Ovary (tissue), 3 donors: ENCODE data around the gene CEACAM7.

Source experiments
- CTCF ChIP-seq, 3 donors: fragments of 450-650 bp in 2 of 3; fragments of 200-600 bp in 1 of 3; IDR thresholded peaks; one replicate each; pipeline versions ENCODE4 v1.5.1 to v1.8.0; 2016 to 2022; ENCODE audit warnings: antibody characterized with exemption in 3 of 3, mild to moderate bottlenecking in 1 of 3
- EP300 ChIP-seq: sonication (generic); formaldehyde crosslinking; IDR thresholded peaks from one replicate; pipeline ENCODE4 v1.6.1; 2017; ENCODE audit warnings: antibody characterized with exemption
- POLR2A ChIP-seq: fragments of 450-650 bp; IDR thresholded peaks from one replicate; pipeline ENCODE4 v1.6.1; 2017; ENCODE audit warnings: antibody characterized with exemption, mild to moderate bottlenecking, moderate library complexity
- donor health status: DM: no; HTN: no; CAD: no.

- TF ChIP-seq CTCF (IDR thresholded peaks at IDR 0.05) (no peak), POLR2A (no peak), EP300 (no peak)
Observed at GRCh38 chr19:41703602-41704293, 15.7 kb upstream of the CEACAM7 start.
